DOHH2 (cell line): ENCODE results near the gene RBM33.
"Not testable (repeated sequence)": the region's sequence is repeated elsewhere in the genome, so short reads cannot be mapped to it uniquely, and the experiment has no call there.

Experiments
- H3F3A ChIP-seq: fragments of 200-600 bp; sonication (generic), shearing (Covaris generic); 2 replicates; pipeline ENCODE4 v1.6.0; 2016; ENCODE audit warnings: antibody characterized with exemption, mild to moderate bottlenecking; ENCODE audit not compliant: control insufficient read depth, insufficient read depth
- H3K27ac ChIP-seq: fragments of 200-600 bp; sonication (generic); 2 replicates; pipeline ENCODE4 v1.5.1; 2014; ENCODE audit warnings: low read depth, mild to moderate bottlenecking, low read length, moderate library complexity
- H3K27me3 ChIP-seq: fragments of 200-600 bp; sonication (generic); 2 replicates; pipeline ENCODE4 v1.6.1; 2014; ENCODE audit warnings: mild to moderate bottlenecking, low read length, mixed read lengths; ENCODE audit not compliant: control insufficient read depth
- H3K36me3 ChIP-seq: fragments of 200-600 bp; sonication (generic); 2 replicates; pipeline ENCODE4 v1.6.1; 2014; ENCODE audit warnings: mild to moderate bottlenecking, low read length, moderate library complexity, mixed read lengths; ENCODE audit not compliant: control insufficient read depth
- H3K4me1 ChIP-seq: fragments of 200-600 bp; sonication (generic); 2 replicates; pipeline ENCODE4 v1.6.1; 2014; ENCODE audit warnings: mild to moderate bottlenecking, low read length, mixed read lengths; ENCODE audit not compliant: control insufficient read depth
- H3K4me2 ChIP-seq: fragments of 200-600 bp; sonication (generic); 2 replicates; pipeline ENCODE4 v1.6.0; 2014; ENCODE audit warnings: mild to moderate bottlenecking, low read length, moderate library complexity
- H3K4me3 ChIP-seq: fragments of 200-600 bp; sonication (generic); 2 replicates; pipeline ENCODE4 v1.5.1; 2014; ENCODE audit warnings: mild to moderate bottlenecking, low read length, mixed read lengths
- H3K79me2 ChIP-seq: fragments of 200-600 bp; sonication (generic); 2 replicates; pipeline ENCODE4 v1.6.1; 2014; ENCODE audit warnings: mild to moderate bottlenecking, low read length, mixed read lengths; ENCODE audit not compliant: control insufficient read depth
- H3K9me2 ChIP-seq: fragments of 200-600 bp; sonication (generic); replicated peaks from 2 replicates; pipeline ENCODE4 v1.6.1; 2014; ENCODE audit warnings: mild to moderate bottlenecking, low read length, mixed read lengths; ENCODE audit not compliant: control insufficient read depth
- H3K9me3 ChIP-seq: fragments of 200-600 bp; sonication (generic); 2 replicates; pipeline ENCODE4 v1.6.1; 2014; ENCODE audit warnings: antibody characterized with exemption, low read length, mixed read lengths; ENCODE audit not compliant: control insufficient read depth, insufficient read depth
- H4K20me1 ChIP-seq: fragments of 200-600 bp; sonication (generic); 2 replicates; pipeline ENCODE4 v1.6.0; 2014; ENCODE audit warnings: low read depth, mild to moderate bottlenecking, antibody characterized with exemption, low read length, moderate library complexity; ENCODE audit not compliant: control insufficient read depth, insufficient read depth
- CTCF ChIP-seq: fragments of 200-600 bp; sonication (generic); IDR thresholded peaks from one replicate; pipeline ENCODE4 v1.5.1; 2014; ENCODE audit warnings: antibody characterized with exemption, mild to moderate bottlenecking, low read depth, low read length; ENCODE audit not compliant: poor library complexity, severe bottlenecking
- EZH2phosphoT487 ChIP-seq: fragments of 200-600 bp; sonication (generic); IDR thresholded peaks from 2 replicates; pipeline ENCODE4 v1.6.1; 2017; ENCODE audit warnings: borderline replicate concordance, mild to moderate bottlenecking, antibody characterized with exemption, low read length, moderate library complexity, mixed read lengths

Gene RBM33

GRCh38 chr7:155816996-155817395 lies 172.5 kb downstream of the RBM33 start:
- Histone ChIP-seq H3K4me2 (no peak overlapping the region), H3K79me2 (no peaks in the 10 kb centered on the region), H3K27me3 (peaks cover 26% of the 10 kb centered on the region), H3K36me3 (no peaks in the 10 kb centered on the region), H3K4me3 (no peak overlapping the region), H3K4me1 (peaks cover 5% of the 10 kb centered on the region), H4K20me1 (no peaks in the 10 kb centered on the region), H3F3A (no peaks in the 10 kb centered on the region), H3K27ac (no peak overlapping the region), H3K9me2 (no peaks in the 10 kb centered on the region), H3K9me3 (peaks cover 9% of the 10 kb centered on the region; the same call in 1 of the 2 replicates)
- no peak for TF ChIP-seq EZH2phosphoT487
- TF ChIP-seq CTCF, result no peak

GRCh38 chr7:155817515-155817914 lies 173.1 kb downstream of the RBM33 start:
- peaks cover 25% of the 10 kb centered on the region for H3K27me3 ChIP-seq
- H3K9me2 ChIP-seq, result not testable (repeated sequence)

GRCh38 chr7:155818154-155818819 lies 173.8 kb downstream of the RBM33 start:
- Histone ChIP-seq H3K36me3 (no peaks in the 10 kb centered on the region), H3K27ac (no peak overlapping the region)

More at GRCh38 chr7:155817515-155817914, 173.1 kb downstream of the RBM33 start:
- H3K4me1 ChIP-seq, H4K20me1 ChIP-seq, H3K36me3 ChIP-seq, H3K27ac ChIP-seq, H3K4me3 ChIP-seq, H3F3A ChIP-seq, H3K4me2 ChIP-seq, H3K9me3 ChIP-seq, H3K79me2 ChIP-seq: not testable (repeated sequence)

GRCh38 chr7:155818820-155819168 lies 174.3 kb downstream of the RBM33 start:
- H3K27me3 ChIP-seq, result peaks cover 14% of the 10 kb centered on the region

More at GRCh38 chr7:155818154-155818819, 173.8 kb downstream of the RBM33 start:
- no peaks in the 10 kb centered on the region for H3K79me2 ChIP-seq
- no peaks in the 10 kb centered on the region for H3K9me2 ChIP-seq
- peaks cover 5% of the 10 kb centered on the region for H3K4me1 ChIP-seq
- no peaks in the 10 kb centered on the region for H4K20me1 ChIP-seq
- no peak for TF ChIP-seq EZH2phosphoT487
- peaks cover 9% of the 10 kb centered on the region; the same call in 1 of the 2 replicates for H3K9me3 ChIP-seq
- H3F3A ChIP-seq, result no peaks in the 10 kb centered on the region
- H3K4me2 ChIP-seq, result no peak overlapping the region
- peaks cover 18% of the 10 kb centered on the region for H3K27me3 ChIP-seq
- no peak overlapping the region for H3K4me3 ChIP-seq

More at GRCh38 chr7:155818820-155819168, 174.3 kb downstream of the RBM33 start:
- Histone ChIP-seq H3K4me2 (no peak overlapping the region), H3K9me3 (peaks cover 9% of the 10 kb centered on the region; the same call in 1 of the 2 replicates), H3K4me3 (no peak overlapping the region), H3K27ac (no peak overlapping the region), H3K36me3 (no peaks in the 10 kb centered on the region), H3K9me2 (no peaks in the 10 kb centered on the region), H3K4me1 (peaks cover 5% of the 10 kb centered on the region), H4K20me1 (no peaks in the 10 kb centered on the region), H3K79me2 (no peaks in the 10 kb centered on the region), H3F3A (no peaks in the 10 kb centered on the region)
- no peak for TF ChIP-seq EZH2phosphoT487
- no peak for TF ChIP-seq CTCF
